DND-41 (cell line): Measurements from ENCODE around the gene SHISA9.

ENCODE experiments used
- CTCF ChIP-seq: IDR thresholded peaks from 2 replicates; pipeline ENCODE4 v1.5.1; 2012; ENCODE audit warnings: borderline replicate concordance, low read length, moderate library complexity, mild to moderate bottlenecking; ENCODE audit not compliant: poor library complexity, severe bottlenecking; ENCODE audit errors: extremely low read depth
- EZH2 ChIP-seq: IDR thresholded peaks from 3 replicates; pipeline ENCODE4 v1.6.1; 2012; ENCODE audit warnings: borderline replicate concordance, low read depth, mild to moderate bottlenecking, moderate library complexity, low read length, inconsistent platforms; ENCODE audit not compliant: severe bottlenecking

DNA sequence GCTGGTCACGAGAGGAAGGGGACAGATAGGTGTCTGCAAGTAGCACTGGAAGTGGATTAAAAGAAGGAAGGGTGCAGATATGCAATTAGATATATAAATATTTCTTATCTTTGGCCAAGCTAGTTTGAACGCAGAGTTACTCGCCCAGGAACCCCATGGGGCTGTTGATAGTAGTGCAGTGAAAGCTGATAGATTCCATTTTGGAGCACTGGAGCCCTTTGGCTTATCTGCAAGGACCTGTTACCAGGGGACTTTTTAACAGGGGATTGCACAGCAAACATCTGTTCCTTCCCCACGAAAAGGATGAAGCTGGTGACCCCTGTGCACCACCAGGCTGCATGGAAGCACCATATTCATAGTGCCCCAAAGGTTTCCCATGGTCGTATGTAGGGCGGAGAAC lies 218.7 kb downstream of the SHISA9 start:
- TF ChIP-seq EZH2 (no peak), CTCF (no peak)
